Cardiac fibroblast (primary cell): Measurements from ENCODE around the gene PCED1B.
"Not testable (repeated sequence)": the region's sequence is repeated elsewhere in the genome, so short reads cannot be mapped to it uniquely, and the experiment has no call there.

Source experiments
- DNase-seq, 2 donors: peaks; one replicate each; pipeline versions ENCODE4 v3.0.0 to v3.0.0-alpha.2; 2010; ENCODE audit warnings: low read depth in 2 of 2
- H3K4me3 ChIP-seq, 2 donors: replicated peaks in 1 of 2; 1 replicate in 1 of 2; 2 replicates in 1 of 2; pipeline ENCODE4 v1.5.1; 2011; ENCODE audit warnings: low read depth in 2 of 2, low read length in 2 of 2, mild to moderate bottlenecking in 2 of 2, moderate library complexity in 1 of 2
- TF ChIP-seq, protein P1 (sequence below): IDR thresholded peaks from one replicate; pipeline ENCODE4 v1.5.1; 2011; ENCODE audit warnings: low read depth, mild to moderate bottlenecking, low read length, inconsistent platforms

The PCED1B gene

DNA sequence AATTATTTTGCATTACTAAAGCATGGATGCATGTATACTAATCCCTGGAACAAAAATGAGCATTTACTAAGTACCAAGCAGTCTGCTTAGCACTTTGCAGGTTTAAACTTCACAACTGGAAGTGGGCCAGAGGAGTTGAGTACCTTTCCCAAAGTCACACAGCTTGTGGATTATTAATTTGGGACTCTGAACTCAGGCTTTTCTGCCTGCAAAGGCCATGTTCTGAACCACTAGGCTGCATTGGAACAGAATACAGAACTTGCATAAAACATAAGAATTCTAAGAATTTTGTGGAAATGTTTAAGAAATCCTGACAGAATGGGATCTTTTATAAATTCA lies 133.2 kb downstream of the PCED1B start:
- H3K4me3 ChIP-seq, result no peak overlapping the region
- TF ChIP-seq, protein P1, sequence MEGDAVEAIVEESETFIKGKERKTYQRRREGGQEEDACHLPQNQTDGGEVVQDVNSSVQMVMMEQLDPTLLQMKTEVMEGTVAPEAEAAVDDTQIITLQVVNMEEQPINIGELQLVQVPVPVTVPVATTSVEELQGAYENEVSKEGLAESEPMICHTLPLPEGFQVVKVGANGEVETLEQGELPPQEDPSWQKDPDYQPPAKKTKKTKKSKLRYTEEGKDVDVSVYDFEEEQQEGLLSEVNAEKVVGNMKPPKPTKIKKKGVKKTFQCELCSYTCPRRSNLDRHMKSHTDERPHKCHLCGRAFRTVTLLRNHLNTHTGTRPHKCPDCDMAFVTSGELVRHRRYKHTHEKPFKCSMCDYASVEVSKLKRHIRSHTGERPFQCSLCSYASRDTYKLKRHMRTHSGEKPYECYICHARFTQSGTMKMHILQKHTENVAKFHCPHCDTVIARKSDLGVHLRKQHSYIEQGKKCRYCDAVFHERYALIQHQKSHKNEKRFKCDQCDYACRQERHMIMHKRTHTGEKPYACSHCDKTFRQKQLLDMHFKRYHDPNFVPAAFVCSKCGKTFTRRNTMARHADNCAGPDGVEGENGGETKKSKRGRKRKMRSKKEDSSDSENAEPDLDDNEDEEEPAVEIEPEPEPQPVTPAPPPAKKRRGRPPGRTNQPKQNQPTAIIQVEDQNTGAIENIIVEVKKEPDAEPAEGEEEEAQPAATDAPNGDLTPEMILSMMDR, result no peak
- no peak for DNase-seq

DNA sequence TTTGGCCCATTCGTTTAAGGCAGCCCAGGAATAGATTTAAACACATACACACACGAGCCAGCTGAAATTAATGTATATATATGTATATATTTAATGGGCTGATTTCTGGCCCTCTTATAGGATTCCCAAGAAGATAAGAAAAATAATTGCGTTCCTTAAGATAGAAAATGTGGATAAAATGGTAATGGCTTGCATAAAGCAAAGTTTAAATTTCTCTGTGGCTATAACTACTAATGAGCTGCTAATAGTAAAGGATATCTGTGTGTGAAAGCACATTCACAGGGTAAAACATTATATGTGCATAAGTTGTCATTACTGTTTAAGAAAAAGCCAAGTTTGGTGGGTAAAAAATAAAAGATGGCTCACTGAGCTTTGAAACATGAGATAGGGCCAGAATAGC lies 134.0 kb downstream of the PCED1B start:
- no peak for DNase-seq
- TF ChIP-seq, protein P1, result no peak
- H3K4me3 ChIP-seq, result no peak overlapping the region

DNA sequence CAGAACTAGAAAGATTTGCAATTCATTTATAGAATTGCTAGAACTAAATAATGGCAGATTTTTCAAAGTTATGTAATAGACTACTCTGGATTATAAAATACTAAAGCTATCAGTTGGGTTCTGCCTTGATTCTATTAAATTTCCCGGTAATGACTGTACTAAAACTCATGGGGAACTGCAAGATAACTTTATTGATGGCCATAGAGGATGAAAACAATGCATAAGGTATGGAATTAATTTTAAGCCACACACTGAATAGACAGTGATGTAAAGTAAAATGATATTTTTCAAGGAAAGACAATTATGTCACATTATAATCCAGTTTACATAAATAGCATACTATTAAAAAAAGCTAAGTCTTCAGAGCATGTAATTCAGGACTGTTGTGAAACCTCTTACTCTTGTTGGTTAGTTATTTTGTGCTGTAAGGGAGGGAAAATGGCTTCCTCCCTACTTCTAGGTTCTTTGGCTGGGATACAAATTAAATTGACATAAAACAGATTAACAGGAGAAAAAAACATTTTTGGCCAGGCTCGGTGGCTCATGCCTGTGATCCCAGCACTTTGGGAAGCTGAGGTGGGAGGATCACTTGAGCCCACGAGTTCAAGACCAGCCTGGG lies 134.7 kb downstream of the PCED1B start:
- DNase-seq, result no peak
- TF ChIP-seq, protein P1, result no peak
- no peak overlapping the region for H3K4me3 ChIP-seq

DNA sequence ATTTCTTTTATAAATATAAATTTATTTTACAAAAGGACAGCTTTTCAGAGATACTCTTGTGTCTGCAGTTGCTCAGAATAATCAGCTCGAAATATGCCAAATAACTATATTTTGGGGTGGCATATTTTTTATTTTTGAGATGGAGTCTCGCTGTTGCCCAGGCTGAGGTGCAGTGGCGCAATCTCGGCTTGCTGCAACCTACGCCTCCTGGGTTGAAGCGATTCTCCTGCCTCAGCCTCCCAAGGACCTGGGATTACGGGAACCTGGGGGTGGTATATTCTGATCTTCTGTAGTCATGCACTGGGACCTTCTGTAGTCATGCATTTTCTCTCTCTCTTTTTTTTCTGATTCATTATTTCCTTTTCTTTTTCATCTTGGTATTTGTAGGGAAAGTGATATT lies 135.3 kb downstream of the PCED1B start:
- TF ChIP-seq, protein P1, result no peak
- no peak overlapping the region for H3K4me3 ChIP-seq
- DNase-seq, result no peak

DNA sequence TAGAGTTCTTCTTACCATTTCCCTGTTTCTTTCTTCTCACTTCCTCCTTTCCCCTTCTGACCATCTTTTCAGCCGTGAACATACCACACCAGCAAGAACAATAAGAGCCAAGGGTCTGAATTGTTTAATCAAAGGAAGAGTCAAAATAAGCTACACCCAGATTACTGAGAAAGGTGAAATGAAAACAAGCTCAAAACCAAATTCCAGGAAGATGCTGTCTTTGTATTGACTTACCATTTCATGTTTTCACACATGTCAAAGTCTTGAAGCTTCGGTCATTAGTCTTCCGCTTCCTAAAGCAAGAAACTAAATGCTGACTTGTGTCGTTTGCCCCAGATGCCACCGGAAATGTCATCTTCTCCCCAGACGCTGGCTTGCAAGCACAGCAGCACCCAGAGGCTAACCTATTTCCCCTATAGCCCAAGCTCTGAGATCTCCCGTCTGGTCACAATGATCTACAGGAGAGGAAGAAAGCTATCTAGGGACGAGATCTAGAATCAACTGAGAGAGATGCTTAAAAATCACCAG lies 136.8 kb downstream of the PCED1B start:
- no peak overlapping the region for H3K4me3 ChIP-seq
- TF ChIP-seq, protein P1, result no peak
- DNase-seq, result no peak

DNA sequence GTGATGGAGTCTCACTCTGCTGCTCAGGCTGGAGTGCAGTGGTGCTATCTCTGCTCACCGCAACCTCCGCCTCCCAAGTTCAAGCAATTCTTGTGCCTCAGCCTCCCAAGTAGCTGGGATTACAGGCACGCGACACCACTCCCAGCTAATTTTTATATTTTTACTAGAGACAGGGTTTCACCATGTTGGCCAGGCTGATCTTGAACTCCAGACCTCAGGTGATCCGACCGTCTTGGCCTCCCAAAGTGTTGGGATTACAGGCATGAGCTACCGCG lies 138.1 kb downstream of the PCED1B start:
- H3K4me3 ChIP-seq, DNase-seq: not testable (repeated sequence)

DNA sequence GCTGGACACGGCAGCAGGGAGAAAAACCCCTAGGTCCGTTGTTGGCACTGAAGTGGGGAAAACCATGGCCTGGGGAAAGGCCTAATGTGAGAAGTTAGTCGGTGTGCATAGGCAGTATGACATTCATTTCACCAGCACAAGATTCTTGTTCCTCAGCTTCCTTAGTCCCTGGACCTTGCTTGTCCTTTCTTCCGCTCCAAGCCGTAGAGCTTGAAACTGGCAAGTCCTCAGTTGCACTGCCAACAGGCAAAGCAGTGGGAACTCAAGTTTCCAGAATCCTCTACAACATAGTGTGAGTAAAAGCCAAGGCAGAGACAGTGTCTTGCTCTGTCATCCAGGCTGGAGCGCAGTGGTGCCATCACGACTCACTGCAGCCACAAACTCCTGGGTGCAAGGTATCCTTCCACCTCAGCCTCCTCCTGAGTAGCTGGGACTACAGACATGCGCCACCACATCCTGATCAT lies 138.8 kb downstream of the PCED1B start:
- H3K4me3 ChIP-seq, result no peak overlapping the region
- no peak for DNase-seq
- TF ChIP-seq, protein P1, result no peak
